ENCODE measurements around the gene LIPA.
"Not testable (repeated sequence)": the region's sequence is repeated elsewhere in the genome, so short reads cannot be mapped to it uniquely, and the experiment has no call there.

Gene LIPA

GRCh38 chr10:89171996-89172395 is 79.6 kb downstream of the LIPA start:
- in situ Hi-C loops (cut with HindIII; ENCODE audit: low sequenced_read_pairs), result no loop called here

GRCh38 chr10:89171263-89171872 is 80.2 kb downstream of the LIPA start:
- in situ Hi-C loops (cut with HindIII; ENCODE audit: low sequenced_read_pairs), result no loop called here

GRCh38 chr10:89168354-89168900 is 83.1 kb downstream of the LIPA start:
- in situ Hi-C loops (cut with HindIII; ENCODE audit: low sequenced_read_pairs), result not testable (repeated sequence)

- in situ Hi-C loops (cut with HindIII; ENCODE audit: low sequenced_read_pairs), result no loop called here
Measured at GRCh38 chr10:89167915-89168314, 83.7 kb downstream of the LIPA start.

GRCh38 chr10:89165923-89166322 is 85.7 kb downstream of the LIPA start:
- in situ Hi-C loops (cut with HindIII; ENCODE audit: low sequenced_read_pairs), result no loop called here

GRCh38 chr10:89164920-89165319 is 86.7 kb downstream of the LIPA start:
- in situ Hi-C loops (cut with HindIII; ENCODE audit: low sequenced_read_pairs), result no loop called here

- in situ Hi-C loops (cut with HindIII; ENCODE audit: low sequenced_read_pairs), result no loop called here
Measured at GRCh38 chr10:89164080-89164479, 87.5 kb downstream of the LIPA start.

All from DLD1 (cell line).